ENCODE results near the gene PRR19. TPM values are rescaled to one million over a fixed set of nuclear protein-coding genes. Genes with fewer than 3 reads are reported as not detected.

The PRR19 gene
- total RNA-seq, 2 donors from 2014 or later: 1.4 to 2.7 TPM

DNA sequence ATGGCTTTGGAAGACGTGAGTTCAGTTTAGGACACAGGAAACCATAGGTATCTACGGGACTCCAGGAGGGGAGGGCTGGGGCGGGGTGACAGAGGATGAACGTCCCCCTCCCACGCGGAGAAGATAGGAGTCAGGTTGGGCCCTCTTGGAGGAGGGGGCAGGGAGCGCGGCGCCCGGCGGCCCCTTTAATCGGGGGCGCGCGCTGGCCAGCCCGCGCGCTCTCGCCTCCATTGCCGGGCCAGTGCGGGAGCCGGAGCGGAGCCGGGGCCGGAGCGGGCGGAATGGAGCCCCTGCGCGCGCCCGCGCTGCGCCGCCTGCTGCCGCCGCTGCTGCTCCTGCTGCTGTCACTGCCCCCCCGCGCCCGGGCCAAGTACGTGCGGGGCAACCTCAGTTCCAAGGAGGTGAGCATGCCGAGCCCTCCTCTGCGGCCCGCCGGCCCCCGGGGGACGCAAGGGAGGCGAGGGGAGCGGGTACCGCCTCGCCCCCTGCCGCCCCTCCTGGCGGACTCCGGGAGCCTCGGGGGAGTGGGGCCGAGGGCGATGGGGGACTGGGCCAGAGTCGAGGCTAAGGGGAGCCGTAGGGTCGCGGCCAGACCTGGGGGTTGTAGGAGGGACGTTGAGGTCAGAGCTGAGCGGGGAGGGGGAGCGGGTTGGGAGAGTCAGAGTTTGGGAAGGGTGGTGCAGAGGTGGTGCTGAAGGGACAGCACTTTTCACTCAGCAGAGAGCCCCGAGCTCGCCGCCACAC, 11.3 kb downstream of the PRR19 start, which contains the start of gene TMEM145:
Gene TMEM145 (plus strand): TSS at position 214 of the 744 bp plus-strand sequence. CDS start 68 bp downstream, at position 282.
- Mint-ChIP-seq H3K4me3 (peak within 1 kb of the TSS; percentile 54), H3K4me1 (peaks cover 5% of the 10 kb centered on the region), H3K27me3 (ENCODE audit: insufficient read depth) (peaks cover 53% of the 10 kb centered on the region), H3K36me3 (ENCODE audit: low read depth) (no peaks in the 10 kb centered on the region), H3K27ac (no peak within 1 kb of the TSS), H3K9me3 (no peaks in the 10 kb centered on the region)
- peak; percentile 84 for DNase-seq
- no peaks in the 10 kb centered on the region for H3K4me1 ChIP-seq (ENCODE audit: control insufficient read depth, insufficient read depth, low read length)
- H3K9me3 ChIP-seq (ENCODE audit: control insufficient read depth, low read length): no peaks in the 10 kb centered on the region
- 1 to 2% methylated on average over 22 to 67 of the region's 67 CpGs for WGBS, 2 experiments (ENCODE audit: insufficient coverage in 1 of 2, insufficient read length in 1 of 2)
- H3K27me3 ChIP-seq (ENCODE audit: control insufficient read depth, insufficient read depth, low read length, poor library complexity, severe bottlenecking): peaks cover 23% of the 10 kb centered on the region
- TF ChIP-seq, protein P1, sequence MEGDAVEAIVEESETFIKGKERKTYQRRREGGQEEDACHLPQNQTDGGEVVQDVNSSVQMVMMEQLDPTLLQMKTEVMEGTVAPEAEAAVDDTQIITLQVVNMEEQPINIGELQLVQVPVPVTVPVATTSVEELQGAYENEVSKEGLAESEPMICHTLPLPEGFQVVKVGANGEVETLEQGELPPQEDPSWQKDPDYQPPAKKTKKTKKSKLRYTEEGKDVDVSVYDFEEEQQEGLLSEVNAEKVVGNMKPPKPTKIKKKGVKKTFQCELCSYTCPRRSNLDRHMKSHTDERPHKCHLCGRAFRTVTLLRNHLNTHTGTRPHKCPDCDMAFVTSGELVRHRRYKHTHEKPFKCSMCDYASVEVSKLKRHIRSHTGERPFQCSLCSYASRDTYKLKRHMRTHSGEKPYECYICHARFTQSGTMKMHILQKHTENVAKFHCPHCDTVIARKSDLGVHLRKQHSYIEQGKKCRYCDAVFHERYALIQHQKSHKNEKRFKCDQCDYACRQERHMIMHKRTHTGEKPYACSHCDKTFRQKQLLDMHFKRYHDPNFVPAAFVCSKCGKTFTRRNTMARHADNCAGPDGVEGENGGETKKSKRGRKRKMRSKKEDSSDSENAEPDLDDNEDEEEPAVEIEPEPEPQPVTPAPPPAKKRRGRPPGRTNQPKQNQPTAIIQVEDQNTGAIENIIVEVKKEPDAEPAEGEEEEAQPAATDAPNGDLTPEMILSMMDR (conservative IDR thresholded peaks at IDR 0.05): peak; percentile 41
- no peaks in the 10 kb centered on the region for H3K36me3 ChIP-seq (ENCODE audit: control insufficient read depth, insufficient read depth, low read length)
- H3K4me3 ChIP-seq (ENCODE audit: low read length): peak within 1 kb of the TSS; percentile 76
- no peak within 1 kb of the TSS for H3K27ac ChIP-seq (ENCODE audit: low read depth, low read length)
- no peak within 1 kb of the TSS for H3K9ac ChIP-seq (ENCODE audit: extremely low read depth, low read length, poor library complexity, severe bottlenecking)

DNA sequence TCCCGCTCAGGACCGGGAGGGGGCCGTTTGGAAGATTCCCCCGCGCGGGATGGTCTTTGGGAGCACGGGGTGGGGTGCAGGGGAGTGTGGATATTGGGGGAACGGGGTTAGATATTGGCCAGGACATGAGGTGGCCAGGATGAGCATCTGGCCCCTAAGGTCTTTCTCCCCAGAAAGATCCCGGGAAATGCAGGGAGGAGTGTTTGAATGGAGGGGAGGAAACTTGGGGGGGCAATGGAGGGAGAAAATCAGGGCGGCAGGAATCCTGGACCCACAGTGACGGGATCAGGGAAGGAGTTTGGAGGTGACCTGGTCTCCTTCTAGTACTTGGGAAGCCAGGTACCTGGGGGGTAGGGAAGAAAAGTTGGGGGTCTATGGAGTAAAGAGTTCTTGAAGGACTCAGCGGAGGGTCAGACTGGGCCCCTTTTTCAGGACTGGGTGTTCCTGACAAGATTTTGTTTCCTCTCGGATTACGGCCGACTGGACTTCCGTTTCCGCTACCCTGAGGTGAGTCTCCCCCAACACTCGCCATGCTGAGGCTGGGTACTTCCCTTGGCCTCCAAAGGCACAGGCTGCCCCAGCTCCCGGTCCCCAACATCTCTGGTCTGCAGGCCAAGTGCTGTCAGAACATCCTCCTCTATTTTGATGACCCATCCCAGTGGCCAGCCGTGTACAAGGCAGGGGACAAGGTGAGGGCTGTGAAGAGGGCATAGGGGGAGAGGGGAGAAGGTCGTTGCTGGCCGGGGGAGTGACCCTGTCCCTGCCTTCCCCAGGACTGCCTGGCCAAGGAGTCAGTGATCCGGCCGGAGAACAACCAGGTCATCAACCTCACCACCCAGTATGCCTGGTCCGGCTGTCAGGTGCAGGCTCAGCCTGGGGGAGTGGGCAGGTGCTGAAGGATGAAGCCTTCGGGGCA, 12.2 kb downstream of the PRR19 start:
- Histone ChIP-seq H3K27ac (ENCODE audit: low read depth, low read length) (no peak overlapping the region), H3K36me3 (ENCODE audit: control insufficient read depth, insufficient read depth, low read length) (no peaks in the 10 kb centered on the region), H3K4me3 (ENCODE audit: low read length) (no peak overlapping the region), H3K9me3 (ENCODE audit: control insufficient read depth, low read length) (no peaks in the 10 kb centered on the region), H3K27me3 (ENCODE audit: control insufficient read depth, insufficient read depth, low read length, poor library complexity, severe bottlenecking) (peaks cover 23% of the 10 kb centered on the region), H3K9ac (ENCODE audit: extremely low read depth, low read length, poor library complexity, severe bottlenecking) (no peak overlapping the region), H3K4me1 (ENCODE audit: control insufficient read depth, insufficient read depth, low read length) (no peaks in the 10 kb centered on the region)
- 50 to 62% methylated on average over 12 to 26 of the region's 26 CpGs for WGBS, 2 experiments (ENCODE audit: insufficient coverage in 1 of 2, insufficient read length in 1 of 2)
- TF ChIP-seq, protein P1 (conservative IDR thresholded peaks at IDR 0.05): no peak
- no peak overlapping the region for H3K27ac Mint-ChIP-seq
- H3K9me3 Mint-ChIP-seq: no peaks in the 10 kb centered on the region
- no peak for DNase-seq
- peaks cover 5% of the 10 kb centered on the region for H3K4me1 Mint-ChIP-seq
- H3K36me3 Mint-ChIP-seq (ENCODE audit: low read depth): no peaks in the 10 kb centered on the region
- H3K4me3 Mint-ChIP-seq: peak overlapping the region; percentile 54
- H3K27me3 Mint-ChIP-seq (ENCODE audit: insufficient read depth): peaks cover 53% of the 10 kb centered on the region

DNA sequence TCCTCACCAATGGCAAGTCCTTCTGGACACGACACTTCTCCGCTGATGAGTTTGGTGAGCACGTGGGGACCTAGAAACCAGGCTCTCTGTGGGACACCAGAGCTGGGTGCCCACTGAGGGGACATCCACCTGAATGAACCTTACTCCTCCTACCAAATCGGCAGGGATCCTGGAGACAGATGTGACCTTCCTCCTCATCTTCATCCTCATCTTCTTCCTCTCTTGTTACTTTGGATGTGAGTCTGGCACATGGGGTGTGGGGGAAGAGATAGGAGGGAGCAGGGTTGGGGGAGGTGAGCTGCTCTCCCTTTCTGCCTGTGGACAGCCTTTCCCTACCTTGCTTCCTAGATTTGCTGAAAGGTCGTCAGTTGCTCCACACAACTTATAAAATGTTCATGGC, 13.1 kb downstream of the PRR19 start:
- Mint-ChIP-seq H3K4me3 (no peak overlapping the region), H3K27me3 (ENCODE audit: insufficient read depth) (peaks cover 56% of the 10 kb centered on the region), H3K27ac (no peak overlapping the region), H3K9me3 (no peaks in the 10 kb centered on the region), H3K36me3 (ENCODE audit: low read depth) (no peaks in the 10 kb centered on the region), H3K4me1 (peaks cover 5% of the 10 kb centered on the region)
- no peaks in the 10 kb centered on the region for H3K9me3 ChIP-seq (ENCODE audit: control insufficient read depth, low read length)
- TF ChIP-seq, protein P1 (conservative IDR thresholded peaks at IDR 0.05): no peak
- H3K4me3 ChIP-seq (ENCODE audit: low read length): no peak overlapping the region
- H3K27me3 ChIP-seq (ENCODE audit: control insufficient read depth, insufficient read depth, low read length, poor library complexity, severe bottlenecking): peaks cover 24% of the 10 kb centered on the region
- WGBS, 2 experiments (ENCODE audit: insufficient coverage in 1 of 2, insufficient read length in 1 of 2): 89% methylated on average over 5 of the region's 5 CpGs; no CpG with 5 or more reads in 1 of the 2 experiments
- no peak overlapping the region for H3K9ac ChIP-seq (ENCODE audit: extremely low read depth, low read length, poor library complexity, severe bottlenecking)
- no peak for DNase-seq
- H3K4me1 ChIP-seq (ENCODE audit: control insufficient read depth, insufficient read depth, low read length): no peaks in the 10 kb centered on the region
- no peaks in the 10 kb centered on the region for H3K36me3 ChIP-seq (ENCODE audit: control insufficient read depth, insufficient read depth, low read length)
- H3K27ac ChIP-seq (ENCODE audit: low read depth, low read length): no peak overlapping the region

Measured in endodermal cell (in vitro differentiated cells).